ENCODE data around the gene KAZN.

KAZN gene

GRCh38 chr1:14836426-14837140, 238.1 kb downstream of the KAZN start (continued):
- TF ChIP-seq ZIC2 (tag by site-specific recombination; IDR thresholded peaks at IDR 0.05) = no peak

- Histone ChIP-seq H3K27ac (ENCODE audit: extremely low read depth, low read depth, low read length) (no peak overlapping the region), H3K36me3 (ENCODE audit: control insufficient read depth in 2 of 2, insufficient read depth in 1 of 2, low read length in 2 of 2) (no peaks in the 10 kb centered on the region), H3K4me3 (ENCODE audit: low read depth, low read length) (no peak overlapping the region), H3K9me3 (ENCODE audit: control insufficient read depth, insufficient read depth, low read depth, low read length) (no peaks in the 10 kb centered on the region), H3K4me1 (ENCODE audit: control insufficient read depth, insufficient read depth, low read length) (no peaks in the 10 kb centered on the region)
- TF ChIP-seq ZNF76 (tag by site-specific recombination; IDR thresholded peaks at IDR 0.05; ENCODE audit: borderline replicate concordance, low read depth) (no peak), ZBTB20 (tag by site-specific recombination; IDR thresholded peaks at IDR 0.05) (no peak), PRDM6 (tag by site-specific recombination; IDR thresholded peaks at IDR 0.05) (no peak), ZNF510 (tag by site-specific recombination; IDR thresholded peaks at IDR 0.05; ENCODE audit: insufficient replicate concordance) (no peak), PRDM4 (tag by site-specific recombination; IDR thresholded peaks at IDR 0.05) (no peak), ZNF18 (tag by site-specific recombination; IDR thresholded peaks at IDR 0.05) (no peak), ZNF302 (tag by site-specific recombination; IDR thresholded peaks at IDR 0.05; ENCODE audit: low read depth) (no peak), WT1 (tag by site-specific recombination; IDR thresholded peaks at IDR 0.05) (no peak), KLF16 (tag by site-specific recombination; IDR thresholded peaks at IDR 0.05) (no peak), RBAK (tag by site-specific recombination; IDR thresholded peaks at IDR 0.05) (no peak), ZNF654 (tag by site-specific recombination; IDR thresholded peaks at IDR 0.05; ENCODE audit: low read depth) (no peak), ELK4 (IDR thresholded peaks at IDR 0.05; ENCODE audit: borderline replicate concordance, low read depth, low read length) (no peak), ZNF26 (tag by site-specific recombination; IDR thresholded peaks at IDR 0.05) (no peak), BCL11A (tag by site-specific recombination; IDR thresholded peaks at IDR 0.05; ENCODE audit: low read depth) (no peak), ZSCAN18 (tag by site-specific recombination; IDR thresholded peaks at IDR 0.05) (no peak), FEZF1 (tag by site-specific recombination; IDR thresholded peaks at IDR 0.05) (no peak), ZNF221 (tag by site-specific recombination; IDR thresholded peaks at IDR 0.05; ENCODE audit: borderline replicate concordance) (no peak), ZFP69B (tag by site-specific recombination; IDR thresholded peaks at IDR 0.05) (no peak)
- ChIA-PET CTCF (no interaction called here), POLR2A (no interaction called here)
Observed at GRCh38 chr1:14840374-14840773, 241.9 kb downstream of the KAZN start.

All from HEK293 (cell line).